NCI-H1092 (cell line): ENCODE results near the gene FCAMR.
A peak's percentile ranks its signal among the peaks of the same experiment; 100 is the strongest.

Experiments
- DNase-seq: peaks from one replicate; lab custom pipeline; 2025; lab: John Stamatoyannopoulos, UW

FCAMR gene

DNA sequence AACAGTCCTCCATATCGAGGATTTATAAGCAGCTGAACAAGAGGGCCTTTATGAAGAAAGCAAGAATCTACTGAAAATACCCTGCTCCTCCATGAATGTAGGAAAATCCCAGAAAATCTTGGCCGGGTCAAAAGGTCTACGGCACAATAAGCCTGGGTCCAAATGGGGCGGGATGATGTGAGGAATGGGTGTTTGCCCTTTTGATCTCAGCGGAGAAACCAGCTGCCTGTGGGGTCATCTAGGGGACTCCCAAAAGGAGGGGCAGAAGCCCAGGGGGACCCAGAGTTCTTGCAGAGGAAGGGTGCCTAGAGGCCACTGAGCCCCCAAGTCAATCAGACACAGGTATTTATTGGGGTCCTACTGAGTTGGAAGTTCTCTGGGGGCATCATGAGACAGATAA lies 12.6 kb downstream of the FCAMR start:
- no peak for DNase-seq

DNA sequence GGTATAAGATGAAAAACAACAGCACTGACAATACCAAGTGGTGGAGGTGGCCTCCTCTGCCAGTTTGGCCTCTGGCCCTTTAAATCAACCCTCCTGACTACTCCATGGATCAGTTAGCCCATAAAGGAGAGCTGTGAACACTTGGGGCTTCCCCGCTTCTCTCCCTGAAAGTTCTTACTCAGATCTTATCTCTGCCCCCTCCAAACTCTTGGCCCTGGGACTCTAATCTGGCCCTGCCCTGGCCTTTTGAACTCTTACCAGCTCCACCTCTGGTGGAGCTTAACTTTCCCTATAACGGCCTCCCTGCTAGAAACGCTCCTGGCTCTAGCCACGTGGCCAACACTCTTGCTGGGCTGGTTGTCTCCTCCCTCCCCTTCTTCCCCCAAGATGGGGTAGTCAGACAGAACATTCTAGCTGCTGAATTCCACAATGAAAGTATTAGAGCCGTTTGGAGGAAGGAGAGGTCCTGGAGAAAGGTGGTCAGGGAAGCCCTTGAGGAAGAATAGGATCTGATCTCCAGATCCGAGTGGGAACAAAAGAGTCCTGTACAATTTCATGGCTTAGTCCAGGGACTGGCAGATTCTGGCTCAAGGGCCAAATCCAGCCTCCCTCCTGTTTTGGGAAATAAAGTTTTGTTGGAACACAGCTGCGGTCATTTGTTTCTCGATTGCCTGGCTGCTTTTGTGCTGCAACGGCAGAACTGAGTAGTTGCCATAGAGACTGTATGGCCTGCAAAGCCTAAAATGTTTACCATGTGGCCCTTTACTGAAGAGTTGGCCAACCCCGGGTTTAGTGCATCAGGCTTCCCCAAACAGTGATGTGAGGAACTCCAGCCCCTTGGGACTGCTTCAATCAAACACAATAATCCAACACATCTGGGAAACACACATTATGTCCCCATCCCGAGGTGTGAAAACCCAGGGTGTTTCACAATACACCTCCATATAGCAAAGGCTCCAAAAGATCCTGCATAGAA lies 14.5 kb downstream of the FCAMR start:
- DNase-seq: peak; percentile 46

DNA sequence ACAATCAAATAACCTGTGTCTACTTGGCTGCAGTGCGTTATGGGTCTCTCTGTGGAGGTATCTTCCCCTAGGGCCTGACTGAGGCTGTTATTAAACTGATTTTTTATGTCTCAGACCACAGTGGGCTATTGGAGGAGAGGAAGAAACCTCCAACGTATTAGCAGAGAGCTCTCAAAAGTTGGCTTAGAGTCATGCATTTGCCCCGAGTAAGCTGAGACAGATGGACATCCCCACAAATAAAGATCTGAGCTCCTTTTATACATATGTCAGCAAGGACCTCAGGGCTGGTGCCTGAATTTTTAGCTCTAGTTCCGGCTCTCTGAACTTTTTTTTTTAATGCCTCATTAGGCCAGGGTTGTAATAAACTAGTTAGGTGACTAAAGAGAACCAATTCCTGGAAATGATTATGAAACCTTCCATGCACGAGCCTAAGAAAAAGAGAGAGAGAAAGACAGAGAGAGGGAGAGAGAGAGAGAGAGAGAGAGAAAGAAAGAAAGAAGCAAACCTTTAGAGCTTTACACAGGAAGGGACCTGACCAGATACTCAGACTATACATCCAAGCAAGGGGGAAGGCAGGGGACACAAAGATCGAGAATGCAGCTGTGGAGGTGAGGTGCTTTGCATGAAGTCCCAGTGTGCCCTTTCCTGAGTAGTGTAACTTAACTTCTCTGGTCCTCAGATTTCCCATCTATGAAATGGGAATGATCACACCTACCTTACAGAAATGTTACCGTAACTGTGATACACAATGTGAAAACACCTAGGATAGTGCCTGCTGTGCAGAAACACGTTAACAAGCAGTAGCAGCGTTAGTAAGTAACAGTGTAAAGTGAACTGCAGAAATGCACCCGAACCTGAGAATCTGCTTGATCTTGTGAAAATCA lies 15.6 kb downstream of the FCAMR start:
- no peak for DNase-seq

DNA sequence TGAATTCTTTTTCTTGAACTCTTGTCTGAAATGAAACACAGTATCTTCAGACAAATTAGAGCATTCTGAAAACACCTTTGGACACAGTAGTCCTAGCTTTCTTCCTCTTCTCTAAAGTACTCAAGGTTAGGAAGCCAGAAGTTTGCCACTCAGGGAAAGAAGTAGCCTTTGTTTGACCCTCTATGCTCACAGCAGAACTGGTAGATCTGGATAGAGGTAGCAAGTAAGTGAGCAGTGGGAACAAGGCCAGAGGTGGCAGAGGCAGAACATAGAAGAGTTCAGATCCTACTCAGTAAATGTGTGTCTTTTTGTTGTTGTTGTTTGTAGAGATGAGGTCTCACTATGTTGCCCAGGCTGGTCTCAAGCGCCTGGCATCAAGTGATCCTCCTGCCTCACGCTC lies 16.6 kb downstream of the FCAMR start:
- DNase-seq: no peak

DNA sequence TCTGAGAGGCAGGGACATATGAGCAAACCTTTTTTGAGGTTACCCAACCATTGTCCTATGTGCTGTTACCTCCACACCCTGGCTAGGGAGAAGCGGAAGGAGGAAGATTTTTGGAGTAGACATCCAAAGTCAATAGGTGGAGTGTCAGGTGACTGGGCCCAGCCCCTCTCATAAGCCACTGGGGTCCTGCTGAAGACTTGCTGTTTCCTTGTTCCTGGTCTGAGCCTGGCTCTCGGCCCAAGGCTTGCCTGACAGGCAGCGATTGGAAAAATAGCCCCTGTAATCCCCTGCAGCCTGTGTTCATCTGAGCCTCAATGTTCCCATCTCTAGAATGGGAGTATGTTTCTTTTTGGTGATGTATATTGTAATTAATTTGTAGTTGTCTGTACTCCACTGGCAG lies 17.1 kb downstream of the FCAMR start:
- DNase-seq: no peak

DNA sequence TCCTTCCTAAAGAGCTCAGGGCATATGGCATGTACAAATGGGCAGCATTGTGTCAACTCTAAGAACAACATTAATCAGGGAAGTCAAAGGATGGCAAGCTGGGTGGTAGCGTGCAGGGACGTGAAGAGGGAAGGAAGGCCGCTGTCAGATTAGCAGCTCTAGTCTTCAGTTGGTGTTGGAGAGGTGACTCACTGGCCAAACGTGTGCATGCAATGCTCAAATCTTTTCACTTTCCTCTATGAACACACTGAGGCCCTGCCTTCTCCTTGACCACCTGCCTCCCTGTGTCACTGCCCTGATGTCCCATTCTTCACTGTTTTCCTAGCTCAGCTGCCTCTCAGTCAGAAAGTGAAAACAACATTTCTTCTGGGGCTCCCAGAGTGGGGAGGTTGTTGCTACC lies 18.1 kb downstream of the FCAMR start:
- DNase-seq: no peak

DNA sequence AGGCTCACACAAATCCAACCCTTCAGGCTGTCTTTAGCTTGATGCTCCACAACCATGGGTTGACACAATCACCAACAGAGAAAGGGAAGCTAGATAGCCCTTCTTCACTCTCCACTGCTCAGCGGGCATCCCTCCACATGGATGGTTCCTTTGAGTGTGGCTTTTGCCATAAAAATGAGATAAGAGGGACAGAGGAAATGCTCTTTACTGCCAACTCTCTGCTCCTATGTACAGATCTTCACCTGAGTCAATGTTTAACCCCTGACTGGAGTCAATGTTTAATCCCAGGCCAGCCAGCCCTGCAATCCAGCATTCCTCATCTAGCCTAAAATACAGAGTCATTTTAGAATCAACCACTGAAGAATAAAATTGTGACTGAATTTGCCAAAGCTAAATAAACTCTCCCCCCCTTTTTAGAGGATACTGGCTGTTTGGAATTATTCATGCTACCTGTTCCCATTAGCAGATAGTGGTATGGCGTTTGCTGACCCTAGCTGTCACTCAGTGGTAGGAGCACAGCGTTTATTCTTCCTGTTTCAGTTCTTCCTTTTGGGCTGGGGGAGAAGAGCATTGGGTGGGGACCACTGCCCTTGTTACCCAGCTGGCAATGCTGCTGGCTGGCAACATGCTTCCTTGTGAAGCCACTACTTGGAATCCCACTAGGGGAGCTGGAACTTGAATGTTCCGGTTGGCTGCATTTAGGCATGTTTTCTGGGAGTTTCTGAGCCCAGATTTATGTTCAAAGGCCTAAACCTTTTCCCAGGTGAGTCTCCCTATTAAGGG lies 18.8 kb downstream of the FCAMR start:
- no peak for DNase-seq

DNA sequence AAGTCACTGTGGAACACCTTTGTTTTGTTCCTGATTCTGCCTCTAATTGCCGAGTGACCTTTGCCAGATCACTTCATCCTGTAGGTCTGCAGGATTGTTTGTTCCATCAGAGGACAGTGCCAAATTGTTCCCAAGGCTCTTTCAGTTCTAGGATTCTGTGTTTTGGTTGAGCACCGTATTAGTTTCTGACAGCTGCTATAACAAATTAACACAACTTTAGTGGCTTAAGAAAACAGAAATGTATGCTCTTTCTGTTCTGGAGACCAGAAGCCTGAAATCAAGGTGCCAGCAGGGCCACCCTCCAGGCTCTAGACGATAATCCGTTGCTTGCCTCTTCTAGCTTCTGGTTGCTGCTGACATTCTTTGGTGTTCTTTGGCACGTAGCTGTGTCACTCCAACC lies 20.6 kb downstream of the FCAMR start:
- no peak for DNase-seq

DNA sequence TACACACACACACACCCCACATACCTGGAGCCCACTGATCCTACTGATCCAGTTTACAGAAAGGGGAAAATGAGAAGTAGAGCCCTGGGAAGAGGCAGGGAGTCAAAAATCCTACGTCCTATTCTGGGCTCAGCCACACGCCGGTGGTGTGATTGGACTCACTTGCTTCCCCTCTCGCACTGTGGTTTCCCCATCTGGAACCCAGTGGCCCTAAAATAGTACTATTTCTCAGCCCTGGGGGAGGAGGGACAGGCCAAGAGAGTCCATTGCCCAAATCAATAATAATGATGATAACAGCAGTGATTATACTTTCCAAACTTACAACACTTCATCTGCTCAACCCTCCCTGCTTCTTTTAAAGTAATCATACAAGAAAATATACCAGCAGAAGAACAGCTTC lies 21.1 kb downstream of the FCAMR start:
- no peak for DNase-seq

DNA sequence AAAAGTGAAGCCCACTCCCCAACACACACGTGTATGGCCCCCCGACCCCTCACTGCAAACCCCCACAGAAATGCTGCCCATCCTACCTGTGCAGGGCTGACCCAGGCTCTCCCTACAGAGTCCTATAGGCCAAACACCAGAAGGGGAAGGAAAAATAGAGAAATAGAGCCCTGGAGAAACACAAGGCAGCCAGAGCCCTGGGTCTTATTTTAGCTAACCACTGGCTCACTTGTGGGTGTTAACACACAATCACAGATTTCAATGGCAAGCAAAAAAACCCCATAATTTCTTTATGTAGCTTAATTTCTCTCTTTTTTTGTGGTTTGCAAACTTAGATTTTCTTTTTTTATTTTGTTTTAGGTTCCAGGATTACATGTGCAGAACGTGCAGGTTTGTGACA lies 23.0 kb downstream of the FCAMR start:
- DNase-seq: no peak

DNA sequence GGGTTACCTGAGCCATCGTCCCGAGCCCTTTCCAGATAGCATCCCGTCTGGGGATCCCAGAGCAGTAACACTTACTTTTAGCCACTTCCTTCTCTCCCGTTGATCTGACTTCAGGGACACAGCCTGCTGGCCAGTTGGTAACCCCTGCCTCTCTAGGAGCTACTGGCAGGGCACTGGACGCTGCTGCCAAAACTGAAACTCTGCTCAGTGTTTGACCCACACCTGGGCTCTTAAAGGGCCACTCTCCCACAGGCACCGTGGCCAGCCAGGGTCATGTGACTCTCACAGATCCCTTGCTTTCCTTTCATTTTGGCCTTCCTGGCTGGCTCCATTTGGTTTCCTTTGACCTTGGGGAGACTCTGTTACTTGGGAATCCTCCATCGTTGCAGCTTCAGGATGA lies 24.0 kb downstream of the FCAMR start, which contains the start of gene PIGR:
Gene PIGR, minus strand, starts transcription at position 206 of the 400 bp plus-strand sequence. CDS start 5,935 bp downstream, outside the sequence.
- DNase-seq: no peak

DNA sequence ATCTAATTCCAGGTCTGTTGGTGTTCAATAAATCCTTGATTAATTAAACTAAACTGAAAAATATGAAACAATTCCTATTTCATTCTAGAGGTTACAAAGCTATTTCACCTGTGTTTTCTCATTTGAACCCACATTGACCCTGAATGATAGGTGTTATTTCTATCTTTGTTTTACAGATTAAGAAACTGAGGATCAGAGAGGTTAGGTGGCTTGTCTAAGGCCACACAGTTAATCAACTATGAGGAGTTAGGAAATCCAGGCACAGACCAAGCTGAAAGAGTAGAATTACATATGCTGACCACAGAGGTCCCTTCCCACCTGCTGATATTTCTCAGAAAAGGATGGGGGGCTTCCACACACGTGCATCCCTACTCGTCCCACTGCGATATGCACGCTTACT lies 24.5 kb downstream of the FCAMR start:
- DNase-seq: no peak

DNA sequence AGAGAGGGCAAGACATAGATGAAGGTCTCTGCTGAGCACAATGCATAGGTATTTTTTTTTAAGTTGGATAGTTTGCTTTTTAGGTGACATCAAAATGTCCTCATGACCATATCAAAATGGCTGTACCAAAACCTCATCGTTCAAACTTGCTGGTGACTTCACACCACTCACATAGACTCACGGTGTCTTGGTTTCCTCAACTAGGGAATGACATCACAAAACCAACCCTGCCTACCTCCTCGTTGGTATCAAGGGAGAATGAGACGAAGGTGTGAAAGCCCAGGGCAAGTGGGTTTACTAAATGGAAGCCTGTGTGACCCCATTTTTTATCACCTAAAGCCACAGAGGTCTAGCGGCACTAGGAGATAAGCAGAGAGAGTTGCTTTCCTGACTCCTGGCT lies 25.6 kb downstream of the FCAMR start:
- no peak for DNase-seq

DNA sequence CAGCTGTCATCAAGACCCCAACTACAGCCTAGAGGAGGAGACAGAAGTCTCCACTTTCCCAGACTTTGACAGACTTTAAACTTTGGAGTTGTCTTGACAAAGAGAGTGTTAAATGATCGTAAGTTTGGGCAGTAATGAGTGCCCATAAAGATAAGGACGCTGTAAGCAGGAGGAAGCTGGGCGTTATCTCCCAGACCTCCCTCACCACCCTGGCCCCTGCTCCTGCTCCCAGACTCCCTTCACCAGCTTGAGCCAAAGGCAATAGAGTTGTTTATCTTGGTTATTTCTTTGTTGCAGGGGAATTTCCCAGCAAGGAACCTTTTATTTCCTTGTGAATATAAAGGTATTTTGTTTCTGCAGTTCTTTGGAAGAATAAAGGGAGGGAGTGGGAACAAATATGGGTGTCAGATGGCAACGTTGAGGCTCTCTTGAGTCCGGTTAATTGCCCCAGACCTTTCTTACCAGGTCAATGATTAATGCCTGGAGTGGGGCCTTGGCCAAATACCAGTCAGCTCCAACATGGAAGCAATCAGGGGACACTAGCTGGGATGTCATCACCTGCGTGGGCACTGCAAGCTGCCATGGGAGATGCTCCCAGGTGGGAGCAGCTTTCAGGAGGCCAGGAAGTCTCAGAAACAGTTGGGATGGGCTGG lies 28.4 kb downstream of the FCAMR start:
- DNase-seq: no peak

DNA sequence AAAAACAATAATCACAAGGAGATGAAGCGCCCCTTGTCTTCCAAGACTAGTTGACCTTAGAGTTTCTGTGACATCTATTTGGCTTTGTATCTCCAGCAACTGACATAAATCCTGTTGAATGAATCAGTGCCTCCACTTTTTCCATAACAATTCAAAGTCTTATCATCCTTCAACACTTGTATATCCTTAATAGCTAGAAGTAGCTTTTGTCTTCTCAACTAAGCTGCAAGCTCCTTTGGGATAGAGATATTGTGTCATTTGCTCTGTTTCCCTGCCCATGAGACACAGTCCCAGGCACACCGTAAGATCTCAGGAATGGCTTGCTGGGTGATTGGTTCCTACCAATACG lies 29.7 kb downstream of the FCAMR start:
- no peak for DNase-seq

DNA sequence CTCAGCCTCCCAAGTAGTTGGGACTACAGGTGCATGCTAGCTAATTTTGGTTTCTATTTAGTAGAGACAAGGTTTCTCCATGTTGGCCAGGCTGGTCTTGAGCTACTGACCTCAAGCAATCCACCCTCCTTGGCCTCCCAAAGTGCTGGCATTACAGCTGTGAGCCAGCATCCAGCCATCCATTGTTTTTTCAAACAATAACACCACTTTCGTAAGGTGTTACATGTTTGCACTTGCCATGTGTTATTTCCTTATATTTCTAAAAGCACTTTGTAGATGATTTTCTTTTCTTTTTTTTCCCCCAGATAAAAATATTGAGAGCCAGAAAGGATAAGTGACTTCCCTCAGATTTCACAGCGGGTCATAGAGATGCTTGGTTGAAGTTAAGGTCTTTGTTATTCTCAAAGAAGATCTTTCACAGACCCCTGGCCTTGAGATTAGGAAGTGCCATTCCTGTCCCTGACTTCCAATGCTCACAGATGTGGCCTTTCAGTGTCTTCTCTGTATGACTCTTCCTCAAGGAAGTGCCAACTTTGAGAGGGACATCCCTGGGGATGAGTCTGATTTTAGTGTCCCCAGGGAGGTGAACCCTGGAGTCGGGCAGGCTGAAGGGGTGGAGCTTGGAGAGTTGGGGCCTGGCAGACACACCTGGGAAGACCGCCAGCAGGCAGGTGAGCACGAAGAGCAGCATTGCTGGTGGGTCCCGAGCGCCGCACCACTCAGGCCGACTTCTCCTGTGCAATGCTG lies 30.2 kb downstream of the FCAMR start:
- DNase-seq: no peak

DNA sequence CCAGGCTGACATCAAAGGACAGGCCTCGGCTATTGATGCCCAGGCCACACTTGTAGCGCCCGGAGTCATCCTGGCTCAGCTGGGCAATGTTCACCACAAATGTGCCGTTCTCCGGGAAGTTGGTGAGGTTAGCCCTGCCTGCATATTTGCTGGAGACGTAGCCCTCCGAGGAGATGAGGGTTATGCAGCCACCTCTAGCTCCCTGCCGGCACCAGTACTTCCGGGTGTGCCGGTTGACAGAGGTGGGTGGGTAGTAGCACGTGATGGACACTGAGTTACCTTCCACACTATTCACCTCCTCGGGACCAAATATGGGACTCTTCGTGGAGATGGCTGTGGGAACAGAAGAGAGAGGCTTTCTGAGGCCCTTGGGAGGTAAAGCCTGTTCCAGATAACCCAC lies 31.1 kb downstream of the FCAMR start:
- no peak for DNase-seq

DNA sequence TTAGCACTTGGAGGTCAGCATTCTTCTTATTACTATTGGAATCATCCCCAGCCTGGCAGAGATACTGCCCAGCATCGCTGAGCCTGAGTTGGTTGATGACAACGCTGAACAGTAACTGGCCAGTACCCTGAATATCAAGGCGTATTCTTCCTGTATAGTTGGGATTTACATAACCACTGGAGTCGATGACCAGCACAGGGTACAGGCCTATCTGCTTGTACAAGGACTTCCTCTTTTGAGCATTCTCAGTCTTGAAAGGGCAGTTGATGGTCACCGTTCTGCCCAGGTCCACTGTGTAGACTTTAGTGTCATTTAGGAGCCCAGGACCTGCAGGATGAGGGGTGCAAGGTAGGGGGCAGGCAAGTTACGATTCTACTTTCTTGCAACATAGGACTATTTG lies 32.8 kb downstream of the FCAMR start:
- DNase-seq: no peak

DNA sequence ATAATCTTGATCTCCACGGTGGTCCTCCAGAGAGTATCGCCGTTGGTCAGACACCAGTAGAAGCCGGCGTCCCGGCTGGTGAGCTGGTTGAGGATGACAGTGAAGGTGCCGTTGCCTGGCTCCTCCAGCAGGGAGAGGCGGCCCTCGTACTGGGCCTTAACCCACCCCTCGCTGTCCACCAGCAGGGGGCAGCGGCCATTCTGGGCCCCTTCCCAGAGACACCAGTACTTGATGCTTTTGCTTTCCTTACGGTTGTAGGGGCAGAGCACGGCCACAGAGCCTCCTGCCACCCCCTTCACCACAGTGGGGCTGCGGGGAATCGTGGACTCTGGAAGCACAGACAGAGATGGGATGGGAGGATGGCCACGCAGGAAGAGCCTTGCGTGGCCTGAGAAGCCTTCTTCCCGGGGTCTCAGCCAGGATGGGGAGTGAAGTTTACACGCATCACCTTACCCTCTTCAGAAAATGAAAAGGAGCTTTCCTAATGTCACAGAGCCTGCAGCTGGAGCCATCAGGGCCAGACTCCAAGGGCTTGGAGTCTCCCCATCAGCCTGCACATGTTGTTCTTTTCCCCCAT lies 34.7 kb downstream of the FCAMR start:
- no peak for DNase-seq

DNA sequence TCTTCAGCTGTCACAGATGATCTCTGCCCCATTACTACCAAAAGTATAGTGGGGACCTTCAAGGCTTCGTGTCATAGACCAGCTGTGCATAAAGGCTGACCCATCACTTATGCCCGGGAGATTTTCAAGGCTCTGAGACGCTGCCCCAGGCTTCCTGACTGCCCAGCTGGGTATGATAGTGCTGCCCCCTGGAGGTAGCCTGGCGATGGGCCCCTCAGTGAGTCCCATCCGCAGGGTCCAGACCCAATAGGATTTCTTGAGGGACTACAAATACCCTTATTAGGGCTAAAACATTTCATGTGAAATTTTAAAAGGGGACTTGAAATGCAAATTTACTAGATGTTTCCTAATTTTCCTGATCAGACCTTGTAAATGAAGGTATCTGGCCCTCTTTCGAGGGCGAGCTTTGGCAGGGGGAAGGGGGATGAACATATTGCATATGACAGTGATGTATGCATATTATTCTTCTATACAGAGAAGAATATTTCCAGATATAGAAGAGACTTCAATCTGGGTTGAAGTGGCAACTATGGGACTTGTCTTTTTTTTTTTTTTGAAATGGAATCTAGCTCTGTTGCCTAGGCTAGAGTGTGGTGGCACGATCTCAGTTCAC lies 36.8 kb downstream of the FCAMR start:
- DNase-seq: no peak
